SKM-1 (cell line): Measurements from ENCODE around the gene PPP1R12C.
A peak's percentile ranks its signal among the peaks of the same experiment; 100 is the strongest.
"Not testable (repeated sequence)": the region's sequence is repeated elsewhere in the genome, so short reads cannot be mapped to it uniquely, and the experiment has no call there.

Source experiments
- DNase-seq: peaks from one replicate; lab custom pipeline; 2025; ENCODE audit not compliant: unreplicated experiment; lab: John Stamatoyannopoulos, UW

PPP1R12C gene

DNA sequence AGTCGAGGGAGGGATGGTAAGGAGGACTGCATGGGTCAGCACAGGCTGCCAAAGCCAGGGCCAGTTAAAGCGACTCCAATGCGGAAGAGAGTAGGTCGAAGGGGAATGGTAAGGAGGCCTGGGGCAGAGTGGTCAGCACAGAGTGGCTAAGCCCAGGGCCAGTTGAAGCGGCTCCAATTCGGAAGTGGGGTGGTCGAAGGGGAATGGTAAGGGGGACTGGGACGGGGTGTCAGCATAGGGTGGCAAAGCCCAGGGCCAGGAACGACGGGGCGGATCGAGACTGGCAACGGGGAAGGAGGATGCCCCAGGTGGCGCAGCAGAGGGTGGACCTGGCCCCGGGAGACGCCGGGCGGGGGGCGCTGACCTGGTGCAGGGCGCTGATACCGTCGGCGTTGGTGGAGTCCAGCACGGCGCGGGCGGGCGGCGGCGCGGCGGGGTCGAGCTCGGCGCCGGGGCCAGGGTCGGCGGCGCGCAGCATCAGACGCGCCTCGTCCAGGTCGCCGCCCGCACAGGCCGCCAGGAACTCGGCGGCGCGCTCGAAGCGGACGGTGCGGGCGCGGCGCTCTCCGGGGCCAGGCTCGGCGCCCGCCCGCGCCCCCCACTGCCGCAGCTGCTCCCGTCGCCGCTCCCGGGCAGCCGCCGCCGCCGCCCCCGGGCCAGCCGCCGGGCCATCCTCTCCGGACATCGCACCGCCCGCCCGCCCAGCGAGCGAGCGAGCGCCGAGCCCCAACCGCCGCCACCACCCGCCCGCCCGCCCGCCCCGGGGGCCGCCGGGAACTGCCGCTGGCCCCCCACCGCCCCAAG, at the start of gene PPP1R12C:
TSS of gene PPP1R12C (minus strand) at position 779 of the 804 bp plus-strand sequence. CDS start at position 685, 94 bp downstream.
- no peak for DNase-seq

DNA sequence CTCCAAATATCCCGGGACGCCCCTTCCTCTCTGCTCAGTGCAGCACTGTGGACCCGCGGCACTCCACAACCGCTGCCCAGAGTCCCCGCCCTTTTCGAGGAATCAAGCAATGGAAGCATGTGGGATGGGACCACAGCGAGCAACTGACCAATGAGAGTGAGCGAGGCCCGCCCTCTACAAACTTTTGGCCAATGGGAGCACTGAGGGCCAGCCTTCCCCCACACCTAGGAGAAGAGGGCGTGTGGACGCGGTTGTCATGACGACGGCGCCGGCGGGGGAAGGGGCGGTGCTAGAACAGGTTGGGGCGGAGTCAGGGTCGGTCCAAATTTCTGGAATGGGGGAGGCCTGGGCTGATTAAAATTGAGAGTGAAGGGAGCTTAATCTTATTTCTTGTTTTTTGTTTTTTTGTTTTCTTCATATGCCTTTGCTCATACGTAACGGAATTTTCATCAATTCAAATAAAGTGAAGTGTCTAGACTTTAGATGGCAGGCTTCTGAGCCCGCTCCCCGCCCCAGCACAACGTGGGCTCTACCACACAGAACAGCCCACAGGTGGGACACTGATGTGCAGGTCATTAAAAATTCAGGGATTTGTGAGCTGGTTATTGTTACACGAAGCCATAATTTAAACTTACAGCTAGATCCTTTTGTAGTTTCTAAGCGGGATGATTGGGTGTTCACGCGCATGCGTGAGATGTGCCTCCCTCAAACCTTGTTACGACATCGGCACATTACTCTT, 49.3 kb upstream of the PPP1R12C start, which contains the start of gene DNAAF3:
TSS of gene DNAAF3 (minus strand) at position 84 of the 739 bp plus-strand sequence. CDS start 200 bp downstream, outside the sequence.
- DNase-seq = peak; percentile 88

DNA sequence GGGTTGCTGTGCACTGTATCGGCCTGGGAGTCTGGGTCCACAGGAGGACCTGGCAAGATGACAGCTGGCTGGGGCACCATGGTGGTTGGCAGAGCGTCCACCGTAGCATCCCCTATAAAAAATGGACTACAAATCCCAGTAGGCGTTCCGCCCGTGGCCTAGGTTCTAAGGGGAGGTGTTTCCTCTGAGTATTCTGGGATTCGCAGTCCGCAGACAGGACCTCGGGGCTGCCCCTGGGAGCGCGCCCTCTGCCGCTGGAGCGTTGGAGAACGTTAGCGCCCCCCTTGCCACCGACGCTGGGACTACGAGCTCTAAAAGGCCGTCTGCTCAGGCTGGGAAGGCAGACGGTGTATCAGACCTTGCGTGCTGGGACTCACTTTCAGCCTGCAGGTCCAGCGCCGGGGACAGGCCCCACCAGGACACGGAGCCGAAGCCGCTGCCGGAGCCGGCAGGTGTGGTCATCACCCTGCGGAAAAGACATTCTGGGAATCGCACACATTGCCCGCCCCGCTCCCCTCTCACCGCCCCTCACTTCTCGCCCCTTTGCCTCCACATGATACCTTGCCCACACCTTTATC, 48.6 kb upstream of the PPP1R12C start:
- peak; percentile 54 for DNase-seq

DNA sequence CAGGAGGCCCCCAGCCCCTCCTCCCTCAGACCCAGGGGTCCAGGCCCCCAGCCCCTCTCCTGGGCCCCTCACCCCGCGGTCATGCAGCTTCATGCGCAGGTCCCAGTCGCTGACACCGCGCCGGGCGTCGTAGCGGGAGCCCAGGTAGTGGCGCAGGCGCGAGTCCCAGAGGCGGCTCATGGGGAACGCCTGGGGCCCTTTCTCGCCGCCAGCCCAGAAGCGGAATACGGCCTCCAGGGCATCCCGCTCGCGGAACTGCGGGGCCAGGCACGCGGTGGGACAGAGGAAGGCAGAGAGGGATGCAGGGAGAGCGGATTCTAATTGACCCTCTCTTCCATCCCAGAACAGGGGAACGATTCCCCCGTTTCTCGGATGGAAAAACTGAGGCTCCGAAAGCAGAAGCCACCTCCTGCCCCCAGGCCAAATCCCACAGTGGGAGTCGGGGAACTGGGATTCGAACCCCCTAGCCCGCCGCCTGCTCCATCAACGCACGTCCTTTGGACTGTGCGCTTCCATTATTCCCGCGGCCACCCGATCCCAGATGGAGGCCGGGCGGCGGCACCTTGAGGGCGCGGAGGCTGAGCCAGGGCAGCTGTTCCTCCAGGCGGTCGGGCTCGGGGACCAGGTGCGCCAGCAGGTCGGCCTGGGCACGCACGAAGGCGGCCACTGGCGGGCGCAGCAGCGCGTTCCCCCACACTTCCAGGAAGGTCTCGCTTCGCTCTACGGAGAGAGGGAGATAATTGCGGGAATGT, 44.3 kb upstream of the PPP1R12C start:
- no peak for DNase-seq

DNA sequence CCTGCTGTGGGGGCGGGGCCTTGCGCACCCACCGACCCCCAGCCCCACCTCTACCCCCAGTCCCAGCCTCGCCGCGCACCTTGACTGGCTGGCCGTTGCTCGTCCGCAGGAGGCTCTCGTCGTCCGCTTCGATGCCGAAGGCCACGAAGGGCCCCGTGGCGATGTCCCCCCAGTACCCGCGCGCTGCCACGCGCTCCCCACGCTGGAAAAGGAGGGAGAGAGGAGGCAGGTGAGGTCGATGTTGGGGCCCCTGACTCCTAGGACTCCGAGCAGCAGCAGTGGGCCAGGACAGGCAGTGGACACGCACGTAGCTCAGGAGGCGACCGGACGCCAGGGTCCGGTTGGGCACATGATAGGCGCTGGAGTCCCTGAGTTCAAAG, 43.5 kb upstream of the PPP1R12C start:
- no peak for DNase-seq

DNA sequence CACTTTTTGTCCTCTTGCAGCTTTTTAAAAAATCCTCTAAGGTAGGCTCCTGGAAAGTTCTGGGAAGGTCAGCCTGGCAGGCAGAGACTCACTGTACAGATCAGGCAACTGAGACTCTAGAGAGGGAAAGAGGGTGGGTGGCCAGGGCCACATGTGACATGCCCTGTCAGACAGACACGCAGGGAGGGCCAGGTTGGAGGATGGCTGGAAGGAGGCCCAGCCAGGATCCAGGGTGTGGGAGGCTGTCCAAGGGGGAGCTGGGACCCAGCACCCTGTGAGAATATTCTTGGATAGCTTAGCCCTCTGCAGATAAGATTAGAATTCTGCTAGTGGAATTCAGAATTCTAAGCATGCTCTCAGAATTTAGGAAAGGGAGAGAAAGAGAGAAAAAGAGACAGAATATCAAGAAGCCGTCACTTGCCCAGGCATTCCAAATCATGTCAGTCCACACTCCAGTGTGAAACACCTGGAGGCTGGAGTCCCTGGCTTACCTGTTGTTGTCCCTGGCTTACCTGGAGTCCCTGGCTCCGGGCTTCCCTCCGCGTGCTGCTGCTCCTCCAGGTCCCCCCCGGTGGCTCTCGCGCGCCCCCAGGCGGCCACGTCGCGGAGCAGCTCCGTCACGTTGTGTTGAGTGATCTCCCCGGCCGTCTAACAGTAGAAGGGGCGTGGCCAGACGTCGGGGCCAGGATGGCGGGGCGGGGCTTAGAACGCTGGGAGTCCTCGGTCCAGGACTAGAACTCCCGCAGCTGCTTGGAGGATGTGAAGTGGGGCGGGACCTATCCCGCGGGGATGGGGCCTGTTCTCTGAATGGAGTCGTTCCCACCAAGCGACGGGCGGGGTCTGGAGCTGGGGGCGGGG, 42.9 kb upstream of the PPP1R12C start:
- DNase-seq = peak; percentile 70

DNA sequence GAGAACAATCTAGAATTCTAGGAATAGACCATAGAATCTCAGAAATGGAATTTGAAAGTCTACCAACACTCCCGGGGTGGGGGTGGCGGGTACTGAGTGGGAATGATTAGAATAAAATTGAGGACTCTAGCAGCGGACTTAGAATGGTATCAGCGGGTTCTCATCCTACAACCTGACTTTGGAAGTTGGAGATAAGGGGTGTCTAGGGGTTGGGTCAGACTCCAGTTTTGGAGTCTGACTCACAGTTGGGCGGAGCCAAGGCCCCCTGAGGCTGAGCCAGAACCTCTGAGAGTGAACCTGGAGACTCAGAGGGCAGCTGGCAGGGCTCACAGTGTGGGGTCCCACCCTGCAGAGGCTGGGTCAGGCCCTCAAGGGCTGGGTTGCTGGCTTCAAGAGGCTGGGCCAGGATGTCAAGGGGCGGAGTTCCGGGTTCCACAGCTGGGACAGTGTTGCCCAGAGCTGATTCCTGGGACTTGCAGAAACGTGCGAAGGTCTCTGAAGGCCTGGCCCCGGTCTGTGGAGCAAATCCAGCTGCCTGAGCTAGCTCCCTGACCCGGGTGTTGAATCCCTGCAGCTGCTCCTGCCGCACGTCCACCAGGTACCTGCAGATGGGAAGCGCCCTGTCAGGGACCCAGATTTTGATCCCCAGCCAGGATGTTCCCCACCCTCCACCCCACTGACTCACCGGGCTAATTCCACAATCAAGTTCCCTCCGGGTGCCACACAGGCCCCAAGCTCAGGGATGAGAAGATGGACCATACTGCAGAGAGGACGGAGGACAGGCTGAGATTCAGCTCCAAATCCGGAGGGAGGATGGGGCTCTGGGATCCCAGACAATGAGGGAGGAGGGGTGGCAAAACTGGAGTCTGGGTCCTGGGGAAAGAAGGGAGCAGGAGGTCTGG, 41.7 kb upstream of the PPP1R12C start:
- DNase-seq = no peak

DNA sequence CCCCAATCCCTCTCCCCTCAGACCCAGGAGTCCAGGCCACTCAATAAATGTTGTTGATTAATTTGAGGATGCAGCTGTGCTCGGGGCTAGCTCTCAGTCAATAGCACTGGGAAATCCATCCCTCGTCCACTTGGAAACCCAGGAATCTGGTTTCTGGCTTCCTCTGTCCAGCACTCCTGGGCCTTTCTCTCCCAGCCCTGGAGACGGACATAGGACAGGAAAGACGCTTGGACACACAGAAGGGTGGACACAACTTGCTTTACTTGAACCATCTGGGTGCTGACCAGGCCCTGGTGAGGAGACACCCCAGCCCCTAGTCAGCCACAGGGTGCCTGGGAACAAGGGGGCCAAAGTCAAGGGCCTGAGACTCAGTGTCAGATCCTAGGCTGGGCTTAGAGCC, 41.0 kb upstream of the PPP1R12C start:
- no peak for DNase-seq

DNA sequence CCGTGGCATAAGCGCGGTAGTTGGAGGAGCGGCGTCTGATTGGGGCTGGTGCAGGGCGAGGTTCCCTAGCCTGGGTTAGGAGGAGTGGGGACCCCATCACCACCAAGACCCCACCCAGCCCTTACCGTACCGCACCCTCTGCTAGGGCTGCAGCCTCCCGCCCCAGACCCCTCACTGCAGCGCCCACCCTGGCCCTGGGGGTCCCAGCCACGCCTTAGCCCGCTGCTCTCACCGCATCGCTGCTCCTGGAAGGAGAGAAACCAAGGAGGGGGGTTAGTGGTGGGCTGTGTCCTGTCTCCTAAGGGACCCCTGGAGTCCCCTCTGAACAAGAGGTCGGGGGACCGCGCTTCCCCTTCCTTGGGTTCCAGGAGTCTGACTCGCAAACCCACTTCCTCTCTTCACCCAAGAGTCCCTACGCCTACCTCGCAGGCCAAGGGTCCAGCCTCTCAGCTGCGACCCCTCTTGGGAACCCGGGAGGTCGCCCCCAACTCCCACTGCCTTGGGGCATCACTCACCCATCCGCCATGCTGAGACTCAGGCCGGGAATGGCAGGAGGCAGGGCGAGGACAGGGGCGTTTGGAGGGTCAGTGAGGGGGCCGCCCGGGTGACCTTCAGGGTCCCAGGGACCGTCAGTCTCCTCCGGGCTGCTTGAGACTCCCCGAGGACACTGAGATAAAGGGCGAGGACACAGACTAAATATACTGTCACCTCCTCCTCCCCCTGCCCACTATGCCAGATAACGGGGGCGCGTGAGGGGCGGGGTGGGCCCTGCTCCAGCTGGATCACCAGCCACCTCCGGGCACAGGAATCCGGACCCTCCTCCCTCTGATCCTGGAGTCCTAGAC, 39.8 kb upstream of the PPP1R12C start, which contains the start of gene TNNI3:
TSS of gene TNNI3 (minus strand) at position 669 of the 845 bp plus-strand sequence. CDS start at position 526, 143 bp downstream.
- DNase-seq = no peak

DNA sequence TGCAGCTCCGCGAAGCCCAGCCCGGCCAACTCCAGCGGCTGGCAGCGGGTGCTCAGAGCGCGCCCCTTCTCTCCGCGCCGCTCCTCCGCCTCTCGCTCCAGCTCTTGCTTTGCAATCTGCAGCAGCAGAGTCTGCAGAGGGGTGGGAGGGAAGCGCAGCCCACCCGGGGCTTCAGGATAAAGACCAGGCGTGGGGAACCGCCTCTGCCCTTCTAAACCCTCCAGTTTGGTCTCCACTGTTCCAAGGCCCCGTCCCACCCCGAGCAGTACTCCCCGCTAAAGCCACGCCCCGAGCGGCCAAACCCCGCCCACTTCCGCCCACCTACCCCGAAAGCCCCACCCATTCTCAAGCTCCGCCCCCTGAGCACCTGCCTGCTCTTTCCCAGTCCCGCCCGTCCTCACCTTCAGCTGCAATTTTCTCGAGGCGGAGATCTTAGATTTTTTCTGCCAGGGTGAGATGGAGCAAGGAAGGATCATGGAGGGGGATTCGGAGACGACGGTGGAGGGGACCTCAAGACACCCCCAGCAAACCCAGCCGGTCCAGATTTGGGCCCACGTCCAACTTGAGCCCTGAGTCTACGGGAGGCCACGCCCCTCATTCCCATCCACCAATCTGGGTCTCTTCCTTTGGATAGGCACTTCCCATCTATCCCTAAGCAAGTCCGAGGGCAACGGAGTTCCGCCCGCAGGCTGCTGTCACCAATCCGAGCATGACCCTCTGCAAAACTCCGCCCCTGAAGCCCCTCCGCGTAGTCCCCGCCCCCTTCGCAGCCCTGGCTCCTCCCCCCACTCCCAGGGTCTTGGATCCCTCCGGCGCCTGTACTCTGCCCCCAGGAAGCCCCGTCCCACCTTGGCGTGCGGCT, 39.0 kb upstream of the PPP1R12C start:
- DNase-seq = no peak

DNA sequence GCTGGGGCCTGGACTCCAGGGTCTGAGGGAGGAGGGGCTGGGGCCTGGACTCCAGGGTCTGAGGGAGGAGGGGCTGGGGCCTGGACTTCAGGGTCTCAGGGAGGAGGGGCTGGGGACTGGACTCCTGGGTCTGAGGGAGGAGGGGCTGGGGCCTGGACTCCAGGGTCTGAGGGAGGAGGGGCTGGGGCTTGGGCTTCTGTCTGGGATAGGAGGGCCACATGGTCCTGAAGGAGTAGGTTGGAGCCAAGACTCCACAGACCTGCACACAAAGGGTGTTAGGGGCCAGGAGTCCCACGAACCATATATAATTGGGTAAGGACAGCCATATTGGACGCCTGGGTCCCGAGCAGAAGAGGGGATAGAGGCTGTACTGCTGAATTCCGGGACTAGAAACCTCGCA, 38.3 kb upstream of the PPP1R12C start:
- DNase-seq = not testable (repeated sequence)

DNA sequence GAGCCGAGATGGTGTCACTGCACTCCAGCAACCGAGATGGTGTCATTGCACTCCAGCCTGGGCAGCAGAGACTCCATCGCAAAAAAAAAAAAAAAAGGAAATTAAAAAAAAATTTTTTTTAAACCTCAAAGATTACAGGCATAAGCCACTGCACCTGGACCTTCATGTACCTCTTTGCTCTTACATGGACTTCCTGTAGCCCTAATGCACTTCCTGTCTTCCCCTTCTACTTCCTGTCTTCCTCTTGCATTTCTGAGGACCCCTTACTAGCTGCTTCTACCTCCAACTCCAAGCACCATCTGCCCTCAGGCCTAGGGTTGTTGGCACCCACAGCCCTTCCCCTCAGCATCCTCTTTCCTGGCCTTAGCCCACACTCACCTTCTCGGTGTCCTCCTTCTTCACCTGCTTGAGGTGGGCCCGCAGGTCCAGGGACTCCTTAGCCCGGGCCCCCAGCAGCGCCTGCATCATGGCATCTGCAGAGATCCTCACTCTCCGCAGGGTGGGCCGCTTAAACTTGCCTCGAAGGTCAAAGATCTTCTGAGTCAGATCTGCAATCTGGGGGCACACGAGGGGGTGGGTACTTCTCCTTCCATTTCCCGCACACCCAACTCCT, 36.3 kb upstream of the PPP1R12C start:
- DNase-seq = no peak

DNA sequence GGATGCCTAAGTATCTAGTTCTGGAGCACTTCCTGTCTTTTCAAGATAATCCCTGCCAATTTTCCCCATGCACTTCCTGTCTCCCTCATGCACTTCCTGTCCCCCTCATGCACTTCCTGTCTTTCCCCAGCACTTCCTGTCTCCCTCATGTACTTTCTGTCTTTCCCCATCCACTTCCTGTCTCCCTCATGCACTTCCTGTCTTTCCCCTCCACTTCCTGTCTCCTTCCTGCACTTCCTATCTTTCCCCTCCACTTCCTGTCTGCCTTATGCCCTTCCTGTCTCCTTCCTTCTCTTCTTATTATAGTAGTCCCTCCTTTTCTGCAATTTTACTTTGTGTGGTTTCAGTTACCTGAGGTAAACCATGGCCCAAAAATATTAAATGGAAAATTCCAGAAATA, 34.6 kb upstream of the PPP1R12C start:
- no peak for DNase-seq

DNA sequence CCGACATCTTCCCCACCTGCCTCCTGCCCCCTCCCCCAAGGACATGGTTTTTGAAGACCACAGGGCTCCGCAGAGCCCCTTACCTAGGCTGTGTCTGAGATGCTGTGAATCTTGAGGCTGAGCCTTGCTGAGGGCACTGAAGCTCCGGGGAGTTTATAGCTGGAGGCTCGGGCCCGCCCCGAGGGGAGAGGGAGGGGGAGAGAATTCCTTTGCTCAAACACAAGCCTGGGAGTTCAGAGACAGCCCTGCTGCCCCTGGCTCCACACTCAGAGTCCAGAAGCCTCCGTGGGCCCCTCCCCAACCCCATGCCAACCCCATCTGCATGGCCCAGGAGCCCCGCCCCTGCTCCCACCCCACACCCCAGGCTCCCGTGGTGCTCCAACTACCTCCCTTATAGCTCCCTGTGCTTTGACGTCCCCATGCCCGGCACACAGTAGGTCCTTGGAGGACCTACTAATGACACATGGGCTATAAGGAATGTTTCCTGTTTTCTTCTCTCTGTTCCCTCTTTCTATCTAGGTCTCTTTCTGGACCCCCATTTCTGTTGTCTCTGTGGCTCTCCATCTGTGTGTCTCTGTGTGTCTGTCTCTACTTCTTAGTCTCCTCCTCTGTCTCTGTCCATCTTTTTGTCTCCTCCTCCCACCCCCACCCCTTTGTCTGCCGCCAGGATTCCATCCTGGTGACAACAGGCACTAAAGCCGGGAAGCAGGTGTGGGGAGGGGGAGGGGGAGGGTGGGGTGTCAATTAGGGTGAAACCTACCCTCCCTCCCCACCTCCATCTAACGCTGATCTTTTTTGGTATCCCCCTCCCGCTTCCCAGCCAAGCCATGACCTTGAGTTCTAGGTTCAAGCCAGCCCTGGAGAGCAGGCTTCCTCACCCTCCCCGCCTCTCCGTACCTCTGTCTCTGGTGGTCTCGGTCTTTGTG, 31.9 kb upstream of the PPP1R12C start, which contains the start of gene TNNT1:
TSS of gene TNNT1 (minus strand) at position 129 of the 926 bp plus-strand sequence. CDS start 2,049 bp downstream, outside the sequence.
- no peak for DNase-seq

DNA sequence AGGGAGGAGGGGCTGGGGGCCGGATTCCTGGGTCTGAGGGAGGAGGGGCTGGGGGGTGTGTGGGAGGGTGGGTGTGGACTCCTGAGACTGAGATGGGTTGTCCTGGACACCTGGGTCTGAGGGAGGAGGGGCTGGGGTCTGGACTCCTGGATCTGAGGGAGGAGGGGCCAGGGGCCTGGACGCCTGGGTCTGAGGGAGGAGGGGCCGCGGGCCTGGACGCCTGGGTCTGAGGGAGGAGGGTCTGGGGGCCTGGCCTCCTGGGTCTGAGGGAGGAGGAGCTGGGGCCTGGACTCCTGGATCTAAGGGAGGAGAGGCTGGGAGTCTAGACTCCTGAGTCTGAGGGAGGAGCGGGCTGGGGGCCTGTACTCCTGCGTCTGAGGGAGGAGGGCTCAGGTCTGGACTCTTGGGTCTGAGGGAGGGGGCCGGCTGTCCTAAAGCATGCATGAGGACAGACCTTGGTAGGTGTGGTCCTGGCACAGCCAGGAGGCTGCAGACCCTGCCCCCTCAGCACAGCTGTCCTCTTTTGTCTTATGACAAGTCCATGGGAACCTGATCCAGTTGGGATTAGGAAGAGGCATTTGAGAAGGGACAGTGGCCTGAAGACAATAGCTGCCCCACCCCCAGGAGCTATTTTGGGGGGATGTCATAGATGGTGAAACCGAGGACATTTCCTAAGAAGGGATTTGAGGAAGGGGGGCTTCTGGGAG, 30.3 kb upstream of the PPP1R12C start:
- DNase-seq = no peak
